GM12878 (cell line): ENCODE measurements around the gene CLIC3. TPM values are rescaled to one million over a fixed set of nuclear protein-coding genes. Genes with fewer than 3 reads are reported as not detected.

Experiments used
- ATAC-seq: fragments of 200-7000 bp; cut with Tn5 transposase; 3 replicates; pipeline ENCODE4 v1.9.1; 2020; ENCODE audit warnings: mild to moderate bottlenecking, moderate library complexity
- BruUV-seq: library from RNA; stranded (reverse); fragments of 400-500 nt; replicated peaks from 2 replicates; lab custom pipeline; 2021; lab: Mats Ljungman, UMichigan
- CTCF ChIA-PET: fragments of 300-600 bp; sonication (Branson Sonifier 250); formaldehyde crosslinking; extraction: SDS; loops from one replicate; lab custom pipeline; 2021; ENCODE audit warnings: inconsistent platforms; lab: Yijun Ruan, JAX
- POLR2A ChIA-PET: fragments of 350-600 bp; formaldehyde crosslinking; extraction: SDS; loops from one replicate; lab custom pipeline; 2021; ENCODE audit warnings: inconsistent platforms; lab: Charles Lee
- RAD21 ChIA-PET: fragments of 300-600 bp; sonication (Branson Sonifier 250); formaldehyde crosslinking; loops from one replicate; lab custom pipeline; 2023; ENCODE audit warnings: antibody characterized with exemption; ENCODE audit not compliant: unreplicated experiment; lab: Charles Lee
- SMC1A ChIA-PET: fragments of 300-600 bp; sonication (Branson Sonifier 250); formaldehyde crosslinking; loops from one replicate; lab custom pipeline; 2023; ENCODE audit not compliant: unreplicated experiment, uncharacterized antibody; lab: Charles Lee
- DNase-seq: peaks from one replicate; pipeline ENCODE4 v3.0.0-alpha.2; 2011; ENCODE audit warnings: low read depth, low spot score
- FAIRE-seq: peaks from 3 replicates; lab custom pipeline; 2011; peaks lifted over from hg19 to GRCh38; lab: Jason Lieb, UNC
- H2AFZ ChIP-seq: 2 replicates; pipeline ENCODE4 v1.6.0; 2011; ENCODE audit warnings: low read depth, low read length, control low read depth; ENCODE audit not compliant: control insufficient read depth
- H3K27ac ChIP-seq: 2 replicates; pipeline ENCODE4 v1.5.1; 2011; ENCODE audit warnings: control low read depth; ENCODE audit not compliant: control insufficient read depth, insufficient read depth
- H3K27me3 ChIP-seq, 2 experiments: replicated peaks in 1 of 2; 2 replicates each; pipeline versions ENCODE4 v1.6.0 to v1.6.1; 2011; ENCODE audit warnings: low read length in 1 of 2; ENCODE audit not compliant: control insufficient read depth in 2 of 2, insufficient read depth in 2 of 2
- H3K36me3 ChIP-seq, 2 experiments: 2 replicates each; pipeline ENCODE4 v1.5.1; 2011; ENCODE audit warnings: low read length in 1 of 2; ENCODE audit not compliant: control insufficient read depth in 2 of 2, insufficient read depth in 2 of 2
- H3K4me1 ChIP-seq: 2 replicates; pipeline ENCODE4 v1.6.1; 2011; ENCODE audit warnings: mild to moderate bottlenecking, low read length, moderate library complexity, mixed read lengths; ENCODE audit not compliant: control insufficient read depth, insufficient read depth
- H3K4me2 ChIP-seq: 2 replicates; pipeline ENCODE4 v1.6.0; 2011; ENCODE audit warnings: control low read depth; ENCODE audit not compliant: control insufficient read depth, insufficient read depth
- H3K4me3 ChIP-seq: fragments of 200-600 bp; sonication (generic); 2 replicates; pipeline ENCODE4 v1.5.1; 2016
- H3K79me2 ChIP-seq: 2 replicates; pipeline ENCODE4 v1.6.0; 2011; ENCODE audit warnings: low read length; ENCODE audit not compliant: control insufficient read depth, insufficient read depth
- H3K9ac ChIP-seq: 2 replicates; pipeline ENCODE4 v1.8.0; 2011; ENCODE audit warnings: low read length, control low read depth, mixed read lengths; ENCODE audit not compliant: control insufficient read depth, insufficient read depth
- H3K9me3 ChIP-seq: replicated peaks from 3 replicates; pipeline ENCODE4 v1.5.1; 2011; ENCODE audit warnings: mild to moderate bottlenecking, low read length; ENCODE audit not compliant: control insufficient read depth, insufficient read depth
- H4K20me1 ChIP-seq: 2 replicates; pipeline ENCODE4 v1.6.0; 2011; ENCODE audit not compliant: control insufficient read depth, insufficient read depth
- CREM ChIP-seq: IDR thresholded peaks from 2 replicates; pipeline ENCODE4 v1.6.1; 2014; ENCODE audit warnings: antibody characterized with exemption, low read depth
- JUNB ChIP-seq: IDR thresholded peaks from 2 replicates; pipeline ENCODE4 v1.6.1; 2016; ENCODE audit warnings: antibody characterized with exemption, mild to moderate bottlenecking
- SIN3A ChIP-seq: IDR thresholded peaks from 2 replicates; pipeline ENCODE4 v1.6.1; 2012; ENCODE audit warnings: low read depth, low read length, improper control_type of control experiment
- WGBS: methylation state at CpG from one replicate; pipeline ENCODE4 v1.1.6; 2016; ENCODE audit warnings: low lambda C conversion rate; ENCODE audit not compliant: insufficient replicate concordance, insufficient coverage; ENCODE audit errors: missing lambda C conversion rate; 5-methylcytosine and 5-hydroxymethylcytosine counted together
- in situ Hi-C: fragments of 300-500 bp; cut with MboI; formaldehyde crosslinking; loops from 9 replicates; pipeline ENCODE4 v1.14.3; 2018; ENCODE audit warnings: mixed read lengths
- intact Hi-C: fragments of 100-400 bp; cut with micrococcal nuclease; formaldehyde crosslinking; loops from one replicate; pipeline ENCODE4 v1.14.2; 2022; ENCODE audit not compliant: unreplicated experiment
- polyA plus RNA-seq, 11 experiments: library from polyadenylated mRNA; depleted of rRNA in 4 of 11; unstranded in 6 of 11; stranded (reverse) in 5 of 11; fragments of >200 nt; fragmentation: Nextera tagmentation in 4 of 11; fragmentation: Illumina TruSeq in 1 of 11; extraction: Ambion mirVana in 4 of 11; extraction: Trizol in 1 of 11; gene quantifications; 1 replicate in 1 of 11; 2 replicates in 10 of 11; pipeline versions ENCODE4 v1.2.1 to v1.2.3, GENCODE V29; 2011 to 2016; ENCODE audit warnings: inconsistent platforms in 2 of 11, missing spikeins in 2 of 11, low read depth in 1 of 11
- total RNA-seq, 4 experiments: library from RNA; depleted of rRNA in 3 of 4; stranded (reverse); fragments of >200 nt in 3 of 4; fragmentation: Illumina TruSeq in 1 of 4; extraction: Trizol in 1 of 4; gene quantifications; 2 replicates each; pipeline versions ENCODE4 v1.2.1 to v1.2.3, GENCODE V29; 2013 to 2021
- TF ChIP-seq, protein P1 (sequence below): fragments of 450-650 bp; IDR thresholded peaks from 2 replicates; pipeline ENCODE4 v1.6.1; 2018; ENCODE audit warnings: borderline replicate concordance, mild to moderate bottlenecking; ENCODE audit not compliant: partially characterized antibody

Gene CLIC3
- total and polyA plus RNA-seq, 10 of the 15 experiments (the other 5 are each of a cell fraction or from before 2014, with no cell fraction given), result 0.31 TPM; not detected in 9

- TF ChIP-seq, protein P1, sequence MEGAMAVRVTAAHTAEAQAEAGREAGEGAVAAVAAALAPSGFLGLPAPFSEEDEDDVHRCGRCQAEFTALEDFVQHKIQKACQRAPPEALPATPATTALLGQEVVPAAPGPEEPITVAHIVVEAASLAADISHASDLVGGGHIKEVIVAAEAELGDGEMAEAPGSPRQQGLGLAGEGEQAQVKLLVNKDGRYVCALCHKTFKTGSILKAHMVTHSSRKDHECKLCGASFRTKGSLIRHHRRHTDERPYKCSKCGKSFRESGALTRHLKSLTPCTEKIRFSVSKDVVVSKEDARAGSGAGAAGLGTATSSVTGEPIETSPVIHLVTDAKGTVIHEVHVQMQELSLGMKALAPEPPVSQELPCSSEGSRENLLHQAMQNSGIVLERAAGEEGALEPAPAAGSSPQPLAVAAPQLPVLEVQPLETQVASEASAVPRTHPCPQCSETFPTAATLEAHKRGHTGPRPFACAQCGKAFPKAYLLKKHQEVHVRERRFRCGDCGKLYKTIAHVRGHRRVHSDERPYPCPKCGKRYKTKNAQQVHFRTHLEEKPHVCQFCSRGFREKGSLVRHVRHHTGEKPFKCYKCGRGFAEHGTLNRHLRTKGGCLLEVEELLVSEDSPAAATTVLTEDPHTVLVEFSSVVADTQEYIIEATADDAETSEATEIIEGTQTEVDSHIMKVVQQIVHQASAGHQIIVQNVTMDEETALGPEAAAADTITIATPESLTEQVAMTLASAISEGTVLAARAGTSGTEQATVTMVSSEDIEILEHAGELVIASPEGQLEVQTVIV, result no peak
- no peak for TF ChIP-seq SIN3A
- TF ChIP-seq, all 136 proteins: peak for 0
These were observed 30.5 kb upstream of the CLIC3 start (continued) for GRCh38 chr9:137026828-137027227.

DNA sequence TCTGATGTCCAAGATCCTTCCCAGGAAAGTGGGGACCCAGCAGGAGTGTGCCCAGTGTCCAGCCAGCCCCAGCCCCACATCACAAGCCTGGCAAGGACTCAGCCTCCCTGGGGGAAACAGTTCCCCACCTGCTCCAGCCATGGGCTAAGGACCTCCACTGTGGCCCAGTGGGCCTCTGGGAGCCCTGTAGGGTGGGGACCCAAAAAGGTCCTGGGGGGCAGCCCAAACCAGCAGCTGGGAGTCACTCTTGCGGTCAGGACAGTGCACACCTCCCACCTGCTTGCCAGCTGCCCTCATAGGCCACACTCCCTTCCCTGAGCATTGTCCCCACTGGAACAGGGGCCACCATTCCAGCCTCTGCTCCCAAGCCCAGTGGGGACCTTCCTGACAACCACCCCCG, 30.0 kb upstream of the CLIC3 start:
- CTCF ChIA-PET, result interaction anchor here (1.1 to 2.9 kb wide), 6 partner anchors 9 to 238 kb away, joined by 3 to 19 read pairs (median 4); partner anchors contain the start of genes AJM1 and PAXX
- H3K4me1 ChIP-seq, result peaks cover 27% of the 10 kb centered on the region
- BruUV-seq, result no TSS peak
- no peaks in the 10 kb centered on the region for H3K79me2 ChIP-seq
- intact Hi-C loops, result no loop called here
- no peaks in the 10 kb centered on the region for H4K20me1 ChIP-seq
- in situ Hi-C loops, result no loop called here
- TF ChIP-seq JUNB (no peak), CREM (no peak)
- no peak overlapping the region for H3K4me3 ChIP-seq
- peaks cover 0 to 2% of the 10 kb centered on the region in 2 experiments; a peak in 2 of 4 replicates for H3K27me3 ChIP-seq
- 82% methylated on average over 2 of the region's 2 CpGs for WGBS
- no peak overlapping the region for H3K9ac ChIP-seq
- H3K9me3 ChIP-seq, result no peaks in the 10 kb centered on the region
- DNase-seq (no peak), ATAC-seq (no peak), FAIRE-seq (no peak)
- H3K27ac ChIP-seq, result no peak overlapping the region
- RAD21 ChIA-PET, result interaction anchor here (0.9 kb wide), 1 partner anchor 162 kb away, joined by 3 read pairs; the partner anchor contains the start of genes ANAPC2 and SSNA1
- SMC1A ChIA-PET, result interaction anchor here (1.8 kb wide), 1 partner anchor 78 kb away, joined by 6 read pairs; no protein-coding TSS in a partner anchor
- no peak overlapping the region for H2AFZ ChIP-seq
- no peaks in the 10 kb centered on the region for H3K36me3 ChIP-seq
- POLR2A ChIA-PET, result interaction anchor here (0.6 to 1.4 kb wide), 2 partner anchors 9 to 30 kb away, joined by 3 to 4 read pairs; partner anchors contain the start of gene CLIC3
- H3K4me2 ChIP-seq, result no peak overlapping the region
